GM21576 (cell line): ENCODE results near the gene CADPS.

Experiments used
- ATAC-seq: cut with Tn5 transposase; IDR thresholded peaks from one replicate; pipeline ENCODE4 v1.9.1; 2021; ENCODE audit warnings: mild to moderate bottlenecking, moderate library complexity; ENCODE audit not compliant: unreplicated experiment

Gene CADPS

GRCh38 chr3:62653796-62654195, 221.4 kb downstream of the CADPS start:
- no peak for ATAC-seq

- no peak for ATAC-seq
Measured at GRCh38 chr3:62647711-62648110, 227.5 kb downstream of the CADPS start.

- no peak for ATAC-seq
Measured at GRCh38 chr3:62644493-62644892, 230.7 kb downstream of the CADPS start.

GRCh38 chr3:62638316-62638715, 236.9 kb downstream of the CADPS start:
- no peak for ATAC-seq

GRCh38 chr3:62636235-62636826, 238.9 kb downstream of the CADPS start:
- ATAC-seq: no peak

DNA sequence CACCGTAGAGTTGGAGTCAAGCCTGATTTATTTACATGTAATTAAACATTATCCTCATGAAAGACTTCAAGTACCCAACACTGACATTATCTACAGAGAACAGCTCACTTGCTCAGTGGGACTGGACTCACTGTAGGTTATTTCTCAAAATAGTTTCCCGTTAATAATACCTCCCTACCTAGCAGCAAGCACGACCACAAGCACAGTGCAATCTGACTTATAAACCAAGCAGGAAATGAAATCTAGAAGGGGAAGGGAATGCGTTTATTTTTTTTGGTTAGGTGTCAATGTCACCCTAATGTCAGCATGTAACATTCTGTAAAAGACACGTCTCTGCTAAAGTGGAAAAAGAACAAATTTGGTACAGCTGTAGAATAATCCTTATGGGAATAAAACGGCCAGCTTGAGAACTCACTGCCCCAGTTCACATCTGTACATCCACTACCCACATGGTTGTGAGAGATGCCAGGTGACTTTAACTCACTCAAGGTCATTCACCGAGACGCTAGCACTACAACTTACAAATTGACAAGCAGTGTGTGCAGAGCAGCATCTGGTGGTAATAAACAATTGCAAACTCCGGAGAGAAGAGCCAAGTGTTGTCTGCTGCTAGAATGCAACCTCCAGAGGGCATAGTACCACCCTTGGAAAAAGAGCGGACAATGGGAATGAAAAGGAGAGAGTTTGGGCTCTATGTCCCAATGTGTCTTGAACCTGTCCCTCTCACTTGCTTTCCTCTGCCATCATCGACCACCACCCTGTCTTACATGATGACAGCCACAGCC, 242.5 kb downstream of the CADPS start:
- ATAC-seq: no peak

DNA sequence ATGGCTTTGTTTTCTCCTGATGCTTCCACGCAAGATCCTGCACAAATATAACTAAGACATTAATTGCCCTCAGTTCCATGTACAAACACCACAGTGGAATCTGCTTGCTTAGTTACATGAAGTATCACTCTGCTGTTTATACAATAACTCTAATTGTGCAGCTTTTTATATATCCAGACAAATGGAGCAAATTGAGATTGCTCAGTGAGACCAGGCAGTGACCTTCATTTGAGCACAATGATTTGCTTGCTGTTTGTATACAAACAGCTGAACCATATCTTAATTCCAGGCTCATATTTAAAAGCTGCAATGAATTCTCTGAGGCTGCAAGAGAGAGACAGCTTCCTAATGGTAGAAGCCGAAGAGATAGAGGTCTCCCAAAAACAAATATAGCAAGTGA, 243.7 kb downstream of the CADPS start:
- ATAC-seq: no peak

DNA sequence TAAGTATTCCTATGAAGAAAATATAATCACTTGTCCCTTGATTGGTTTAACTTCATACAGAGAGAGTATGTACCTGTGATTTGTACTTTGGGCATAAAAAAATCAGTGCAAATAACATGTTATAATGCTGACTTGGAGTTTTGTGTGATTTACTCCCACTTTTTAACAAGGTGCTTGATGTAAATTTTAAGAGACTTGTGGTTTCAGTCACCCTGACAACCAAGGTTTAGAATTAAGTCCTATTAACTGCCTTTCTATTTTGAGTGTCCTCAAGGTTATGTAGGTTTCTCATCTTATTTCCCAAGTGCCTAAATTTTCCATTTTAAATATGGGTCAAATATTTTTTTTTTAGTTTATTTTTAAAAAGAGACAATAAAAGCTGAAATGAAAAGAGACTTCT, 244.6 kb downstream of the CADPS start:
- ATAC-seq: no peak

DNA sequence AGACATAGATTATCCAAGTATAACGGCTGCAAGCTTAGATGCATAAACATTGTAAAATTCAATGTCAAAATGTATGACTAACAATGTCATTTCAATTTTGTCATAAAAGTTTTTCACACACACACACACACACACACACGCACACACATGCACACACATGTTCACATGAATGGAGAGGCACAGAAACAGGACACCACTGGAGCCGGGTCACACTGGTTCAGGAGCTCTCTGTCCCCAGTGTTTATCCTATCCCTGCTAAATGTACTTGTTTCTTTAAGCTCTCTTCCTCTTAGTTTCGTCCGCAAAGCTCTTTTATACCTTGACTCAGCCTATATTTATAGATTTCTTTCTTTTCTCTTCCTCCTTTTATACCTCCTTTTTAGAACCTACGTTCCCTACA, 249.9 kb downstream of the CADPS start:
- no peak for ATAC-seq

- no peak for ATAC-seq
Measured at GRCh38 chr3:62624185-62624584, 251.0 kb downstream of the CADPS start.

GRCh38 chr3:62622553-62623174, 252.6 kb downstream of the CADPS start:
- no peak for ATAC-seq

GRCh38 chr3:62621925-62622324, 253.3 kb downstream of the CADPS start:
- no peak for ATAC-seq

- ATAC-seq: no peak
Measured at GRCh38 chr3:62621176-62621575, 254.0 kb downstream of the CADPS start.

DNA sequence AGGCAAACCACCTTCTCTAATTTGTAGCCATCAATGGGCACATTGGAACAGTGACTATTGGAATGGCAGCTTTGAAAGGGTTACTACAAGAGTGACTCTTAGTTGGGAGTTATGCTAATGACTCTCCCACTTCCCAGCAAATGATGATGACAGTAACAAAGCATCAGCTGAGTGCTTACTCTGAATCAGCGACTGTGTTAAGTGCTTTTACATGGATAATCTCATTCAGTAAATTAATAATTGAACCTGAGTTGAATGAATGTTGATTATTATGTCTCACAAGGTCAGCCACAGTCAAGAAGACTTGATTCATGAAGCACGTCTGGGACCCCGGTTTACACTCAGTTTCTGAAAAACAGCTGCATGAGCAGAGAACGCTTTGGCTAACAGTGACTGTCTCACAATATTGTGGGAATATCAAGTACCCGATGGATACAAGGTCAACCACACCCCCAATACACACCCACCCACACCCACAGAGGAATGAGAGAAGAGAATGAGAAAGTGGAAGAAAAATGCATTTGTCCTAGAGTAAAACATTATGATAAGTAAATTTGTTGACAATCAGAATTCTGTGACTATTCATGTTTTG, 259.9 kb downstream of the CADPS start:
- no peak for ATAC-seq

GRCh38 chr3:62614527-62614926, 260.7 kb downstream of the CADPS start:
- ATAC-seq: no peak

GRCh38 chr3:62611541-62612240, 263.5 kb downstream of the CADPS start:
- ATAC-seq: no peak

- no peak for ATAC-seq
Measured at GRCh38 chr3:62607287-62608029, 267.8 kb downstream of the CADPS start.

DNA sequence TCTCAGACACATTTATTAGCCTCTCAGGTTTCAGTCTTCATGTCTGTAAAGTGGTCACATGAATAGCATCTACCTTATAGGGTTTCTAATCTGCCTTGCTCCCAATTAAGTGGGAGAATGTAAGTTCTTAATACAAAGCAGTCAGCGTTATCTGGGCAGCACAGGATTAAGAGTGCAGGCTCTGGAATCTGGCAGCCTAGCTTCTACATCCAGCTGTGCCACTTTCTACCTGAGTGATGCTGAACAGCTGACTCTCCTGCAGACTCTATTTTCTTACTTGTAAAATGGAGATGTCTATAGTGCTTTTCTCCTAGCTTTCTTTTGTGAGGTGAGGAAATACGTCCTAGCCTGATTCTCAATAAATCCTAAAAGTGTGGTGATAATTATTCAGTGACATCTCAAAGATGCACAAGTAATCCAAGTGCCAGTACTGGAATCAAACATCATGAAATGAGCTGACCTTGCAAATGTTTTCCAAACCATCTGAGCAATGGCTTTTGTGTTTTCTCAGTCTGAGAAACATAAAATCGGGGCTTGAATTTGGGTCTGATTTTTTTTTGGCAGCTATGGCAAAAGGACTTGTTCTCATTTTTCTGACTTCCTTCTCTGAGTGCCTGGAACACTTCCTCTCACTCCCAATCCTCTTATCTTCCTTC, 269.7 kb downstream of the CADPS start:
- ATAC-seq: no peak

DNA sequence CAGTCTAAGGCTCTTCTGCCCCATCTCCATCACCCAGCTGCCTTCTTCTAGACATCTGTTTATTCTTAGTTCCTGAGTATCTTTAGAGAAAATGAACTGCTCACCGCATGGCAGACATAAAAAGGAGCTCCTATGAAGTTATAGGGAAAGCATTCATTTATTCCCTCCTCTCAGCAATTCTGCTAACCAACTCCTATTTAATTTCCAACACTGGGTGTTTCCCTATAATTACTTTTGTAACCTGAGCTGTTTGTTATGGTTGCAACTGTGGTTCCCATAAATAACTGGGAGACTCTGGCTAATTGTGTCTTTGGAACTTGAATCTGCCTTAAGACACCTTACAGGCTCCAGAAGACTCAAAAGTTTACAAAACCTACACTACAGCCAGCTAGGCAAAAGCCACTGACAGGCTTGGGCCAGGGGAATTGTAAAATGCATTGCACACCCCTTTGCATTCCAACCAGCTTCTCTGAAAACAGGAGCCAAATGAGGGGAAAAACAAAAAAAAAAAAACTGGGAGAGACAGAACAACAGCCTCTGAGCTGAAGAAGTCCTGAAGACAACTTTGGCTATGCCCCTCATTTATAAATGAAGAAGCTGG, 270.4 kb downstream of the CADPS start:
- no peak for ATAC-seq

- ATAC-seq: no peak
Measured at GRCh38 chr3:62604298-62604697, 270.9 kb downstream of the CADPS start.
